A673 (cell line): ENCODE data around the gene PDZD8. TPM values are rescaled to one million over a fixed set of nuclear protein-coding genes. Genes with fewer than 3 reads are reported as not detected.

Experiments
- BruUV-seq: library from RNA; stranded (reverse); fragments of 400-500 nt; replicated peaks from 2 replicates; lab custom pipeline; 2021; lab: Mats Ljungman, UMichigan
- CTCF ChIA-PET: fragments of 300-600 bp; sonication (Branson Sonifier 250); formaldehyde crosslinking; loops from one replicate; lab custom pipeline; 2022; ENCODE audit warnings: antibody characterized with exemption; lab: Charles Lee
- POLR2A ChIA-PET: fragments of 300-600 bp; sonication (Branson Sonifier 250); formaldehyde crosslinking; loops from one replicate; lab custom pipeline; 2022; ENCODE audit warnings: antibody characterized with exemption; ENCODE audit not compliant: low non-redundant PET; lab: Charles Lee
- DNase-seq: peaks from one replicate; pipeline ENCODE4 v3.0.0-alpha.2; 2015; ENCODE audit warnings: low spot score
- H3K27ac ChIP-seq: fragments of 200-600 bp; sonication (generic); 2 replicates; pipeline ENCODE4 v1.5.1; 2016; ENCODE audit warnings: mixed run types, low read depth, mild to moderate bottlenecking, mixed read lengths, antibody characterized with exemption, low read length; ENCODE audit not compliant: poor library complexity, severe bottlenecking
- H3K27me3 ChIP-seq: fragments of 200-600 bp; sonication (generic); replicated peaks from 2 replicates; pipeline ENCODE4 v1.6.1; 2017; ENCODE audit warnings: mixed run types, low read depth, mild to moderate bottlenecking, mixed read lengths, antibody characterized with exemption, low read length; ENCODE audit not compliant: insufficient read depth, poor library complexity
- H3K36me3 ChIP-seq: fragments of 200-600 bp; sonication (generic); 2 replicates; pipeline ENCODE4 v1.6.1; 2016; ENCODE audit warnings: mixed run types, mild to moderate bottlenecking, mixed read lengths, antibody characterized with exemption, low read length; ENCODE audit not compliant: insufficient read depth, poor library complexity, severe bottlenecking
- H3K4me1 ChIP-seq: fragments of 200-600 bp; sonication (generic); 2 replicates; pipeline ENCODE4 v1.6.1; 2017; ENCODE audit warnings: mixed run types, mild to moderate bottlenecking, mixed read lengths, antibody characterized with exemption, low read length; ENCODE audit not compliant: insufficient read depth, poor library complexity, severe bottlenecking
- H3K4me3 ChIP-seq: fragments of 200-600 bp; sonication (generic); 2 replicates; pipeline ENCODE4 v1.5.1; 2016; ENCODE audit warnings: low read depth, mixed run types, mild to moderate bottlenecking, mixed read lengths, low read length; ENCODE audit not compliant: poor library complexity, severe bottlenecking
- H3K9me3 ChIP-seq: fragments of 200-600 bp; sonication (generic); 2 replicates; pipeline ENCODE4 v1.6.1; 2016; ENCODE audit warnings: mixed run types, low read depth, mild to moderate bottlenecking, mixed read lengths, antibody characterized with exemption, low read length; ENCODE audit not compliant: poor library complexity, severe bottlenecking
- EZH2 ChIP-seq: fragments of 200-600 bp; sonication (generic); IDR thresholded peaks from 2 replicates; pipeline ENCODE4 v1.6.1; 2017; ENCODE audit warnings: borderline replicate concordance, low read depth, mild to moderate bottlenecking, mixed read lengths, antibody characterized with exemption, low read length; ENCODE audit not compliant: poor library complexity, severe bottlenecking
- intact Hi-C: fragments of 100-400 bp; cut with micrococcal nuclease; formaldehyde crosslinking; loops from one replicate; pipeline ENCODE4 v1.10.0; 2022; ENCODE audit not compliant: unreplicated experiment
- total RNA-seq: library from RNA; stranded (reverse); gene quantifications from 2 replicates; pipeline ENCODE4 v1.2.3, GENCODE V29; 2021
- TF ChIP-seq, protein P1 (sequence below): fragments of 300-800, 200-600 bp; sonication (generic); conservative IDR thresholded peaks from 2 replicates; pipeline ENCODE4 v1.5.1; 2017; ENCODE audit warnings: low read depth, mild to moderate bottlenecking, antibody characterized with exemption, low read length, moderate library complexity, mixed read lengths

The PDZD8 gene
- total RNA-seq, 1 experiment from 2014 or later: 29.5 TPM

DNA sequence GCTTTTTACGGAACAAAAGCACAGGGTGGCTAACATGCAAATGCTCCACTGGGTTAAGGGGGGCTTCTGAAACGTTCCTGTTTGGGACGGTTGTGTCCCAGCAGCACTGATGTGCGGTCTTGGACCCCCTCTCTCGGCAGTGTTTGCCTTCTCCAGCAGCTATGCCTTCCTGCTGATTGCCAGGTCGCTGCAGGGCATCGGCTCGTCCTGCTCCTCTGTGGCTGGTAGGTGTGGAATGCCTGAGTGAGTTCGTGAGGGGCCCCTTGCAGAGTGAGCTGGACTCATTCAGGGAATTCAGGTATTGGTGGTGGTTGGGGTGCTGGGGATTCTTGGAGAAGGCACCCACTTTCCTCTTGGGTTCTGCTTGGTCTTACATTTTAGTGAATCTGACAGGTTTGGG is 121.3 kb downstream of the PDZD8 start:
- no peak for DNase-seq
- intact Hi-C loops: no loop called here

DNA sequence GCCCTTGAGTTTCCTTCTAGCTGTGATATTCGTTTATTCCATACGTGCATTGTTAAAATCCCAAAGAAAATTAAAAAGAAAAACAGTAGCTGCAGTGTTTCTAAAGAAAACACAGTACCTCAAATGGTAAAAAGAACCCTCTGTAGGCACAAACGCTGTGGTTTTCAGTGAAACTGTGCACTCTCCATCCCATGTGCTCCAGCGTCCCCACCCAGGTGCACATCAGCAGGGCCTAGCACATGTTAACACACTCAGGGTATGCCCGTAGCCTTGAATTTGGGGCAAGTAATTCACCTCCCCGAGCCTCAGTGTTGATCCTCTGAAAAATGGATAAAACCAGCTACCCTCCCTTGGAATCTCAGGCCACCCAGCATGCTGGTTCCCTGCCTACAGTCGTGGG is 124.8 kb downstream of the PDZD8 start:
- H3K27ac ChIP-seq: no peak overlapping the region
- TF ChIP-seq EZH2: no peak
- TF ChIP-seq, protein P1, sequence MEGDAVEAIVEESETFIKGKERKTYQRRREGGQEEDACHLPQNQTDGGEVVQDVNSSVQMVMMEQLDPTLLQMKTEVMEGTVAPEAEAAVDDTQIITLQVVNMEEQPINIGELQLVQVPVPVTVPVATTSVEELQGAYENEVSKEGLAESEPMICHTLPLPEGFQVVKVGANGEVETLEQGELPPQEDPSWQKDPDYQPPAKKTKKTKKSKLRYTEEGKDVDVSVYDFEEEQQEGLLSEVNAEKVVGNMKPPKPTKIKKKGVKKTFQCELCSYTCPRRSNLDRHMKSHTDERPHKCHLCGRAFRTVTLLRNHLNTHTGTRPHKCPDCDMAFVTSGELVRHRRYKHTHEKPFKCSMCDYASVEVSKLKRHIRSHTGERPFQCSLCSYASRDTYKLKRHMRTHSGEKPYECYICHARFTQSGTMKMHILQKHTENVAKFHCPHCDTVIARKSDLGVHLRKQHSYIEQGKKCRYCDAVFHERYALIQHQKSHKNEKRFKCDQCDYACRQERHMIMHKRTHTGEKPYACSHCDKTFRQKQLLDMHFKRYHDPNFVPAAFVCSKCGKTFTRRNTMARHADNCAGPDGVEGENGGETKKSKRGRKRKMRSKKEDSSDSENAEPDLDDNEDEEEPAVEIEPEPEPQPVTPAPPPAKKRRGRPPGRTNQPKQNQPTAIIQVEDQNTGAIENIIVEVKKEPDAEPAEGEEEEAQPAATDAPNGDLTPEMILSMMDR: no peak
- no peaks in the 10 kb centered on the region for H3K4me1 ChIP-seq
- H3K4me3 ChIP-seq: no peak overlapping the region
- peaks cover 44% of the 10 kb centered on the region for H3K27me3 ChIP-seq
- no peak for DNase-seq
- intact Hi-C loops: no loop called here
- ChIA-PET POLR2A (no interaction called here), CTCF (no interaction called here)
- no peaks in the 10 kb centered on the region for H3K36me3 ChIP-seq
- H3K9me3 ChIP-seq: no peaks in the 10 kb centered on the region
- no TSS peak for BruUV-seq

More for the DNA sequence above, 121.3 kb downstream of the PDZD8 start:
- no peak overlapping the region for H3K4me3 ChIP-seq
- ChIA-PET CTCF (no interaction called here), POLR2A (no interaction called here)
- TF ChIP-seq, protein P1: no peak
- no peak for TF ChIP-seq EZH2
- no peak overlapping the region for H3K27ac ChIP-seq
- no peaks in the 10 kb centered on the region for H3K4me1 ChIP-seq
- no peaks in the 10 kb centered on the region for H3K9me3 ChIP-seq
- no peaks in the 10 kb centered on the region for H3K36me3 ChIP-seq
- BruUV-seq: no TSS peak
- peaks cover 11% of the 10 kb centered on the region for H3K27me3 ChIP-seq

DNA sequence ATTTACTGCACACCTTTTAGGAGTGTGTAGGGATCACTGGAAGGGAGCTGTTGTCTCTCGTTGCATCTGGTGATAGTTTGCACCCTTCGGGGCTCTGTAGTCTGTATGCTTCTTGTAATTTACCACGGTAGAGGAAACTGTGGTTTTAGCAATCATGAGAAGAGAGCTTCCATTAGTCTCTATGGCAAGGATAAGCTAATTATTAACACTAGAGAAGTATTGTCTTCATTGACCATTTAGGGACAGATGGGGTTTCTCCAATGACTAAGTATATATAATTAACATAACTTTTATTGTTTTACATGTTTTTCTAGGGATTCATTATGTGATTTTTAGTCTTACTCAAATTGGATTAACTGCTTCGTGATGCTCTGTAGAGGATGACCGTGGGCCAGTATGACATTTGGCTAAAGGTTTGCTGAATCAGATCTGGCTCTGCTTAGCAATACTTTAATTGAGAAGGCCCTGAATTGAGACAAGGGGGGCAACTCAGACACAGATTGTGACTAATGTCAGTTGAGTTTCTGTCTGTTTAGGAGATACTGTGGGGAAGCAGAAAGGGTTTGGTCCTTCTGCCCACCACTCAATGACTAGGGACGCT is 125.6 kb downstream of the PDZD8 start:
- no peaks in the 10 kb centered on the region for H3K9me3 ChIP-seq
- H3K4me1 ChIP-seq: no peaks in the 10 kb centered on the region
- no peak overlapping the region for H3K4me3 ChIP-seq
- DNase-seq: no peak
- no peak overlapping the region for H3K27ac ChIP-seq
- H3K36me3 ChIP-seq: no peaks in the 10 kb centered on the region
- H3K27me3 ChIP-seq: peaks cover 50% of the 10 kb centered on the region
- TF ChIP-seq, protein P1: no peak
- no peak for TF ChIP-seq EZH2
- ChIA-PET CTCF (no interaction called here), POLR2A (no interaction called here)
- intact Hi-C loops: no loop called here
- no TSS peak for BruUV-seq
